GM19023 (cell line): ENCODE data around the gene ELF1.

Source experiments
- ATAC-seq: cut with Tn5 transposase; IDR thresholded peaks from one replicate; pipeline ENCODE4 v1.9.1; 2021; ENCODE audit warnings: mild to moderate bottlenecking, moderate library complexity; ENCODE audit not compliant: unreplicated experiment

ELF1 gene

GRCh38 chr13:41019011-41019487, at the start of gene ELF1:
Gene ELF1, minus strand, starts transcription at chr13:41019316. Its CDS starts 37,262 bp downstream, at chr13:40982054.
- ATAC-seq = peak; percentile 91

- no peak for ATAC-seq
These were observed 46.0 kb upstream of the ELF1 start for GRCh38 chr13:41065078-41065477.

DNA sequence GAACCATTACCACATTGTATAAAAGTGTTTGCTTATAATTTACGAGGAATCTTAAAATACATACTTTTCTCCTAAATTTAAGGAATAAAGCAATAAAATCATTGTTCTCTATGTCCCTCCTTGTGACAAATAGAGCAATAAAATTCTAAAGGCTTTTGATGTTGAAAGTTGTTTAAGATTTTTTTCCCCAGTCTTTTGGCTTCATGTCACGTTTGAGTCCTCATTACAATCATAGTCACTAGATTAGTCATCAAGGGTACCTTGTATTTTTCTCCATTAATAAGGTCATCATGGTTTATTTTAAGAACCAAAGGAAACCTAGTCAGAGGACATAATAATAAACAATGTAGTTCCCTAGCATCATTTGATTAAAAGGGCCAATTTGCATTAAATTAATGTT, 45.4 kb upstream of the ELF1 start:
- no peak for ATAC-seq

DNA sequence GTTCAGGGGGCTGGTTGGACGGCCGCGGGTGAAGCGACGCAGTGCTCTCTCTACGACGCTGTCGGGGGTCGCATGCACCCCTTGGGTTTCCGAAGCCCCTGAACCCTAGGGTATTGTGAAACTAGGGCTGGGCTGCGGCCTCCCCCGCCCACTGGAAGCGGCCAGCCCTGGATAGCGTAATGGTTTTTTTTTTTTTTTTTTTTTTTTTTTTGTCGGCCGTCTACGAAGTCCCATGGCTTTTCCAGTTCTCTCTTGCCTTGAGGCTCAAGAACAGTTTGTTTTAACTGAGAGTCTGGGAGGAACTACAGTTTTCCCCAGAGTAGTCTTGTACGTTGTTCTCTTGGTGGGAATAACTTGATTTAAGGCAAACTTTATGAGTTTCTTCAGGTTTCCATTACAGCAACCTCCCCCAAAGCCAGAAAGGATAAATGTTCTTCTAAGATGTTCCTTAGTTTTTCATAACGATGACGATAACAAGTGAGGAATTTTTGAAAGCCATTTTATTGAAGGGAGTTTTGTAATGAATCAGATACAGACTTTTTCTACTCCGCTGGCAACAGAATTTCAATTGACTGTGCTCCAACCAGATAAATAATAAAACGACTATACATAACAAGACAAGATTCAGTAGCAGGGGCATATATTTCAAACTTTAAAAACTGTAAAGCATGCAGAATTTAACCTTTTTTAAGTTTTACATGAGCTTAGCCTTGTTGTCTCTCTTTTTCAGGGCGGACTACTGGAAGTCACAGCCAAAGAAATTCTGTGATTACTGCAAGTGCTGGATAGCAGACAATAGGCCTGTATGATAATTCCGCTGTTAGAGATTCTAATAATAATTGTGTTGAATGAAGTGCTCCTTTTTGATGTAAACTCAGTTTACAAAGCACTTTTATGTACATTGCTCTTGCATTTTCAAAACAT, 43.1 kb upstream of the ELF1 start:
- ATAC-seq = peak; percentile 34

DNA sequence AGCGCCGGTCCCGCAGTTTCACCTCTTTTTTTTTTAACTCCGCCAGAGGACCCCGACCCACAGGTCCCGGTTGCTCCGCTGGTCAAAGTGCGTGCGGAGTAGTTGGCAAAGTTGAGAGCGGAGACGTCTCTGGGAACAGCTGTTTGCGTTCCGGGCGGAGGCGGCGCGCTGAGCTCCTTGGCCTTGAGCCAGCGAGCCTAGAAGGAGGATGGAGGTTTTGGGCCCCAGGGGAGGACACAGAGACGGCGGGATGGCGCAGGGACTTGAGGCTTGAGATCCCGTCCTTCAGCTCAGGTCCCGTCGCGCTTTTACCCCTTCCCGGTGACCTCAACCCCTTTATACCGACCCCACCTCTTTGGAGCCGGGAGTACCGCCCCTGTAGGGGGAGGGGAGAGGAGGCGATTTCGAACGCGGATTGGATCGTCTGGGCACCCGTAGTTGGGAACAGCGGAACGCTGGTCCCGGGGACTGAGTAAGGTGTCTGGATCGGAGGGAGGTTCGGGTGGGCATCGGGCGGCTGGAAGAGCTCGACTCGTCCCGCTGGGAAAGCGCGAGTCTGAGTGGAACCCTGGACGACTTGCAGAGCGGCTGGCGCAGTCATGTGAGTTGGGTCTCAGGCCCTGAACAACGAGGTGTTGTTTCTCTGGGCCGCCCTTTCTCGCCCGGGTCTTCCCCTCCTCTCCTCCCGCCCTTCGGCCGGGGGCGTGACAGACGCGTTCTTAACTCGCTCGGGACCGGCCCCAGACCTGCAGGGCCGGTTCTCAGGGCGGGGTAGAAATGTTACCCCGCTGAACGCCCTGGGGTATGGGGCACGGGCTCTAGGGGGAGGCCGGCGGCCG, 42.2 kb upstream of the ELF1 start, which contains the start of gene WBP4:
TSS of gene WBP4 (plus strand) at position 435 of the 839 bp plus-strand sequence. CDS start at position 600, 165 bp downstream.
- peak; percentile 76 for ATAC-seq

GRCh38 chr13:41060724-41061074, 41.6 kb upstream of the ELF1 start:
- peak; percentile 32 for ATAC-seq

DNA sequence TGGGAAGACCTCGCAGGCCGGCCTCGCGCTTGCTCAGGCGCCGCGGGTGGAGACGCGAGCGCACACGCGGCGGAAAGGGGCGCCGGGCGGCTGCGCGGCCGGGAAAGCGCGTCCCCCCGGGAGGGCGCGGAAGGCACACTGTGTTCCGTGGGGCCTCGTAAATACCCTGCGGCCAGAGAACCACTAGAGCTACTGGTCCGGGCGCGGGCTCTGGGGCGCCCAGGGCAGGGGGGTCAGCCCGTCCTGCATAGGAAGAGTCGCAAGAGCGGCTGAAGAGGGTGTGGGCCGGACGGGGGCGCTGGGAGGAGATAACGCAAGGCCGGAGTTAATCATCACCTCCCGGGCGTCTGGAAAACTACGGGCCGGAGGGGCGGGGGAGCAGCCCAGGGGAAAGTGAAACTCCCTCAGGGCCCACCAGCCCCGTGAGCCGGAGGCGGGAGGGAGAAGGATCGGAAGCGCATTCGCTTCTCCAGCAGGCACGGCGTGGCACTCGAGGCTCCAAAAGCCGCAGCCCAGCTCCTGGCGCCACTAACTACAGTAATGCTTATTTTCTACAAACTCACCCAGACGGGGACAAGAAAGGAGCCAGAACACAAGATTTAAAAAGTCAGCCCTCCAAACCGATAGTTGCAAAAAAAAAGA, 41.1 kb upstream of the ELF1 start:
- peak; percentile 43 for ATAC-seq

DNA sequence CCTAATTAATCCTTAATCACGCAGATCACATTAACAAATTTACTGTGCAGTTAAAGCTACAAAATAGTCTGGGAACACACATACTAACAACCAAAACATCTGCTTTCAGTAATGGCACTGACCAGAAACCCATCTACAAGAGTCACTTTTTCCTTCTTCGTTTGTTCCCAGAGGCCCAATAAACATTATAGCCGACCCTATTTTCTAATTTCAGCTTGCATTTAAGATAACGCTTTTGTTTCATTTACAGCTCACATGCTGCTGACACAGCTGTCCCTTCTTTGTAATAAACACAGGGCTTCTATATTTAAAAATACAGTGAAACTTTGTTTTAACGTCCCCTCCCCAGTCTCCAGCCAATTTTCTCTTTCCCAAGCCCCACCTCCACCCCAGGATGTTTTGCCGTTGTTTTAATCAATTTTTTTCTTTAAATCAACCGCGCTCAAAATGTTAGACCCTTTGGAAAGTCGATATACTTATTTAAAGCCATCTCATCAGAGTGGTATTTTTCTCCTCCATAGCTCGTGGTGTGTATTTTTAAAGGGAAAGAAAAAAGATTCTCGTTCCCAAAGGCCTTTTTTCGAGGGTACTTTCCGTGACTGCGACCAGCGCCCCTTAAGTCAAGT, 40.5 kb upstream of the ELF1 start:
- ATAC-seq = no peak

- ATAC-seq = no peak
These were observed 39.4 kb upstream of the ELF1 start for GRCh38 chr13:41058295-41059070.

DNA sequence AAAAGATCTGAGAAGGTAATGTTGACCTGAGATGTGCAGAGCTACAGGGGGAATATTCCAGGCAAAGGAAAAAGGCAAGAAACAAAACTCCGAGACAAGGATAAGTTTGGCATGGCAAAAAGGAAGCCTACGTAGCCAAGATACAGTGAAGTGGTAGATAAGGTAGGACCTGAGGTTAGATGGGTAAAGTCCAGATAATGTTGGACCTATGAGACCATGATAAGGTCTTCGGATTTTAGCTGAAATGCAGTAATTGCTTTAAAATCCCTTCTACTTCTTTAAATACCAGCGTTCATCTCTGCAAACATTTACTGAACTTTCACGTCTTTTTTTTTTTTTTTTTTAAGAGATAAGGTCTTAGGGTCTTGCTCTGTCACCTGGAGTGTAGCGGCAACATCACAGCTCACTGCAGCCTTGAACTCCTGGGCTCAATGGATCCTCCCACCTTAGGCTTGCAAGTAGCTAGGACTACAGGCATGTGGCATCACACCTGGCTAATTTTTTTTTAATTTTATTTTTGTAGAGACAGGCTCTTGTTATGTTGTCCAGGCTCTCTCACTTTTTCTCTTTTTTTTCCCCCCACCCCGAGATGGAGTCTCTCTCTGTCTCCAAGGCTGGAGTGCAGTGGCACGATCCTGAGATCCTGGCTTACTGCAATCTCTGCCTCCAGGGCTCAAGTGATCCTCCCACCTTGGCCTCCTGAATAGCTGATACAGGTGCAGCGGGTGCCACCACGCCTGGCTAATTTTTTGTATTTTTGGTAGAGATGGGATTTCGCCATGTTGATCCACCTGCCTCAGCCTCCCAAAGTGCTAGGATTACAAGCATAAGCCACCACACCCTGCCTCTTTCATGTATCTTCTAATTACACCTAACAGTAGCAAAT, 38.0 kb upstream of the ELF1 start:
- no peak for ATAC-seq

GRCh38 chr13:41056194-41056593, 37.1 kb upstream of the ELF1 start:
- no peak for ATAC-seq

DNA sequence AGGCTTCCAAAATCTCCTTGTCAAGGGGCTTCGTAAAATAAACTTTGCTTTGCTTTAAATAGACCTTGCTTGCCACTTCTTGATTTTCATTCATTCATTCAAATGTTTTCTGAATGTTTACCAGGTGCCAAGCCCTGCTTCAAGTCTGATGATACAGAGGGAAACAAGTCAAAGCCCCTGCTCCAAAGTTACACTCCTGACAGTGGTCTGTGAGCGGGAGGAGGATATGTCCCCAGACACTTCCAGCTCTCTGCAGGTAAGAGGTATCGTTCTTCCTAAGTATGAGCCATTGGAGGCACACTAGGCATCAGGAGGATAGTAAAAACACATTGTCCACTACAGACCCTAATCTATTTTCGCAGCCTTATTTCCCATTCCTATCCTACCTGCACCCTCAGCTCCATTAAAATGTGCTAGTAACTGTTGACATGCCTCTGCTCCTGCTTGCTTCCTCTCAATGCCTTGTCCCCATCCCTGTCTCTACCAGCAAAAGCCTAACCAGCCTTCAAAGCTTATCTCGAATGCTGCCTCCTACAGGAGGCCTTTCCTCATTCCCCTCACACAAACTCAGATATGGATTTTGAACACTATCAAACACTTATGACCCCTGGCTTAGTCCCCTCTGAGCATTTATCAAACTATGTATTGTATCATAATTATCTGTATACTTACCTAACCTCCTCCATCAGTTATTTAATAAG, 36.0 kb upstream of the ELF1 start:
- ATAC-seq = no peak

DNA sequence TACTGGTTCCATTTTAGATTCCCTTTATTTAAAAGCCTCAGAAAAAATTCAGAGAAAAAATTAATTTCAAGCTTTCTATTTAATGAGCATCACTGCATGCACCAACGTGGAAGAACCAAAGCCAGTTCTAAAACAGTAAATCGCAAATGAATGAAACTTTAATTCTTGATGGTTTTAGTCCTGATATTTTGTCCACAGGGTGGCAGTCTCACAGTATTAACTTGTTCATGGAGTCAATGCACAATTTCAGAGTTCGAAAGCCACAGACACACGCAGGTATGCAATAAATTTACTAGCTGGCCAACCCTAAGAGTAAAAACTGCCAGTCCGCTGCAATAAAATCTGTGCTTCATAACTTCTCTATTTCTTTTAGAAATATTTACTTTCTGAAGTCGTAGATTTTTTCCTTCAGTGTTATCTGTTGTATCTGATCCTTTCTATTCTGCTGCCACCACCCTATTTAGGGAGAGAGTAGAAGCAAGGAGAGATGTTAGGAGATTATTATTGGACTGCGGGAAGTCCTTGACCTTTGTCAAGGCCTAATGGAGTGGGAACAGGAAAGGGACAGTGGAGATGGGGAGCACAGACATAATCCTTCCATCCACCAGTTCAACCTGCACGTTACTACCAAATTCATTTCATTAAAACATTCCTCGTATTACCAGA, 35.2 kb upstream of the ELF1 start:
- no peak for ATAC-seq

DNA sequence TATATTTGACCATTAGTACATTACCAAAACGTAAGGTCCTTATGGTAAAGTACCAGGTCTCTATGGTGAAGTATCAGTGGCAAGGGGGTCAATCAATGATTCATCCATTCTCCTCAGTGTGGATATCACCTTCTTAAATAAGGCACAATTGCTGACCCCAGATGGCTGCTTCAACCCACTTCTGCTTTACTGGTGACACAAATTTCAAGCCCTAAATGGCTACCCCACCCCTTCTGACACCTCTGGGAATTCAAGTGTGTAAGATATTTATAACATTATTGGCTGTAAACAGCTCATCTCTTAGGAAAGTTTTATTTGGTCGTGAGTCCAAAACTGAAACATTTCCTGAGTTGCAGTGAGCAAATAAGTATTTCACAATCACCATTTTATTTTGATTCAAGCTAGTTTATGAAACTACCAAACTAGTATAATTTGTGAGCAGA, 34.3 kb upstream of the ELF1 start:
- ATAC-seq = peak; percentile 69

DNA sequence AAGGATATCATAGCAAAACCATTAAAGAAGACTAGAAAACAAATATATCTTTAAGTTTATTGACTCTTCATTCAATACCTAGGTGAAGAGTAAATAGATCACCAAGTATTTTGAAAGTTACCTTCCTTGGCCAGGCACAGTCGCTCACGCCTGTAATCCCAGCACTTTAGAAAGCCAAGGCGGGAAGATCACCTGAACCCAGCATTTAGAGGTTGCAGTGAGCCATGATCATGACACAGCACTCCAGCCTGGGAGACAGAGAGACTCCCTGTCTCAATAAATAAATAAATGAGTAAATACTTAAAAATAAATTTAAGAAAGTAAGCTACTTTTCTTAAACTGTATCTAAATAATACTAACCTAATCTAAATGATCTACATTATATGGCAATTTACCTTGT, 33.3 kb upstream of the ELF1 start:
- no peak for ATAC-seq

DNA sequence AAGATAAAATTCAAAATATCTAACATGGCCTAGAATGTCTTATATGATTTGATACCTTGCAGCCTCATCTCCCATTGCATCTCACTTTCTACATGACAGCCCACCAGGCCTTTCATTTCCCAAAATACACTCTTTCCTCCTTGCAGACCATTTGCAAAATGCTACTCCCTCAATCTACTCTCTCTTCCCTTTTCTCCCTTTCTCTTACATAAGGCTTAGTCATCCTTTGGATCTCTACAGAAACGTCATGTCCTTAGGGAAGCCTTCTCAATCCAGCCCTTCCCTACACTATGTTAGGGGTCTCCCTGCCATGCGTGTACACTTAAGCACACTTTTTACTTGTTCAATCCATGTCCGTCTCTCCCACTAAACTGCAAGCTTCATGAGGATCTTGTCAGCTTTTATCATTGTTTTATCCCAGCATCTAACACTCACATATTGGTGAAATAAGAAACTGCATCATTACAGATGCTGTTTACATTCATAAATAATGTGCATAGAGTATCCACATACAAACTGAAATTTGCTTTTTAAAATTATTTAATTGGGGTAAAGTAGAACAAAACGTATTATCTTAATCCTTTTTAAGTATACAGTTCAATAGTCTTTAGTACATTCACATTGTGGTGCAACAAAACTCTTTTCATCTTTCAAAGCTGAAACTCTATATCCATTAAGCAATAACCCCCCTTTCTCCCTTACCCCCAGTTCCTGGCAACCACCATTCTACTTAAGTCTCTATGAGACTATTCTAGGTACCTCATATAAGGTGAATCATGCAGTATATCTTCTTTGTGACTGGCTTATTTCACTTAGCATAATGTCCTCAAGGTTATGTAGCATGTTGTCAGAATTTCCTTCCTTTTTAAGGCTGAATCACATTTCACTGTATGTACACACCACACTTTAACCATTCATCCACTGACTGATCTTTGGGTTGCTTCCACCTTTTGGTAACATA, 30.6 kb upstream of the ELF1 start:
- ATAC-seq = no peak

- no peak for ATAC-seq
These were observed 29.5 kb upstream of the ELF1 start for GRCh38 chr13:41048640-41049039.
